Measurements from ENCODE around the gene M1AP.

DNA sequence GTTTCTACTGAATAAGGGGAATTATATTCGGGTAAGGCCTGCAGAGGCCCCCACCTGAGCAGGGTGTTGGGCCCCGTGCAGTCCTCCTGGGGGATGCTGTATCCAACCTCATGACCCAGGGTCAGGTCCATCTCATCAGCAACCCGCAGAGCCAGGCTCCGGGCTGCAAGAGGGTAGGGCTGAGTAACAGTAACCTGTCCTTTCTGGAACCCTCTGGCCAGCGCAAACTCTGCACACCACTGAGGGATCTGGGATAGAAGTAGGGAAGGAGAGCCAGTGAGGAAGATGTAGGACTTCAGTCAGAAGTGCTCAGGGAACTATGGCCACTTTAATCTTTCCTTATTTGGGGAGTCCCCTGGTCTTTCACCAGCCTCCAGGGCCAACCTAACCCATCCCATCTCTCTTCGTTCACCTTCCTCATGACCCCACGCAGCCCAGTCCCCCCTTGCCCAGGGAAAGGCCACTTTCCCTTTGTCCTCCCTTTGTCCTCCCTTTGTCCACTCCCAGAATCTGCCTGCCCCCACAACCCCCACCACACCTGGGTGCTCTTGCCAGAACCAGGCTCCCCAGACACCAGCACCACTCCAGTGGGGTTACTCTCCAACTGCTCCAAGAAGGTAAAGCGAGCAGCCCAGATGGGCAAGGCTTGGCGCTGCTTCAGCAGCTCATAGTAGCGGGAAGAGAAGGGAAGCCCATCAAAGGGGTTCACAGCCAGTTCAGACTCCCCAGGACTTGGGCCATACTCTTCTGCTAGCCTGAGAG, 123.0 kb downstream of the M1AP start:
- TF ChIP-seq POLR2A (IDR thresholded peaks at IDR 0.05; ENCODE audit: low read length) (no peak), GATA1 (IDR thresholded peaks at IDR 0.05; ENCODE audit: low read depth, low read length) (no peak)
